Measurements from ENCODE around the gene PITPNB.

The PITPNB gene

DNA sequence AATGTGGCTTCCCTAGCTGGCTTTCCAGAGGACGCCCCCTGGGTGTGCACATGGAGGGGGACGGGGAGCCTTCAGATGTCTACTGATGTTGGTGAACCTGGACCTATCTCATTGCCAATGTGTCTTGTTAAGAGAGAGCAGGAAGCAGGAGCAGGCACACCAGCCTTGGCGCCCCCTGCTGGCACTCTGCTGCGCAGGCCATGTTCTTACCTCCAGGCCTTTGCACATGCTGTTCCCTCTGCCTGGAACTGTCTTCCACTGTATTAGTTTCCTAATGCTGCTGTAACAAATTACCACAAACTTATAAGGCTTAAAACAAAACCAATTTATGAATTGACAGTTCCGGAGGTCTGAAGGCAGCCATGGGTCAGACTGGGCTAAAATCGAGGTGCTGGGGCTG lies 93.9 kb downstream of the PITPNB start:
- DNase-seq: no peak

DNA sequence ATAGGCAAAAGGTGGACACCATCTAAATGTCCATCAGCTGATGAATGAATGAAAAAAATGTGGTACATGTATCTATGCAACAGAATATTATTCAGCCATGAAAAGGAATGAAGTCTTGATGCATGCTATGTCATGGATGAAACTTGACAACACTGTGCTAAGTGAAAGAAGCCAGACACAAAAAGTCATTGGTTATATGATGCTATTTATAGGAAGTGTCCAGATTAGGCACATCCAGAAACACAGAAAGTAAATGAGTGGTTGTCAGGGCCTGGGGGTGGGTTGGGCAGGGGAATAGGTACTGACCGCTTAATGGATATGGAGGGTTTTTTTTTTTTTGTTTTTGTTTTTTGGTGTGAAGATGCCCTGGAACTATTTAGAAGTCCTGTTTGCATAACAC lies 95.8 kb downstream of the PITPNB start:
- no peak for DNase-seq

DNA sequence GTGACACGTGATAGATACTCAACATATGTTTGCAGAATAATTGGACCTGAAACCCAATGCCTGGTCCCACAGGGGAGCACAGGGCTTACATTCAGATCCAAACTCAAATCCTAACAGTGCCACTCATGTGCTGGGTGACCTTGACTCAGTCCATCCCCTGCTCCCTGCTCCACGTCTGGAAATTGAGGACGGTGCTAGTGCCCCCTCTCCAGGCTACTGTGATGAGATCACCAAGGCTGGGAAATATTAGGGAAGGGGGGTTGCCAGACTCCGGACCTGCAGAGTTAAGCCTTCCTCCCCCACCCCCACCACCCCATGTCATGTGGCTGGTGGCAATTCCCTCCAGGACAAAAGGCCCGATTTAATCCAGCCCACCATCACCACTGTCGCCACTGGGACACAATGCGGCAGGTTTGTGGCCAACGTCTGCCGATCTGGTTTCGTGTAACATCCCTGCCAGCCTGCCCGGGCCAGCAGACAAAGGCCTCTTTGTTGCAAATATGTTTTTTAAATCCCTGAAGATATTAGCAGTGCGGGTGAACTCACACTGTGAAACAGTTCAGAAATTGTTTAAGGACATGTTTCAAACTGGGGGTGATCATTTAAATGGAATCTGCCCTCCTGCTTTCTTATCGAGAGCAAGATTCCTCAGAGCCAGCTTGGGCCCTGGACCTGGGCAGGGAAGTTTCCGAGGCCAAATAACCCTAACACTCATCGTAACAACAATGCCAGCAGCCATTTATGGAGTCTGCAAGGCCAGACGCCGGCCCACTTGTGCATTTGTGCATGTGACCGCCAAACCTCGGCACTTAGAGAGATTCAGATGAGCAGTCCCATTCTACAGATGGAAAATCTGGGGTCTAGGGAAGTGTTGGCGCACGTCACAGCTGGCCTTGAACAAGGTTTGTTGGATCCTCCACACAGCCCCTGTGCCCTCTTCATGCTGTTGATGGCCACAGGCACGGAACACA lies 97.9 kb downstream of the PITPNB start:
- peak; percentile 43 for DNase-seq

GRCh38 chr22:27816552-27816951 lies 102.5 kb downstream of the PITPNB start:
- DNase-seq: no peak

DNA sequence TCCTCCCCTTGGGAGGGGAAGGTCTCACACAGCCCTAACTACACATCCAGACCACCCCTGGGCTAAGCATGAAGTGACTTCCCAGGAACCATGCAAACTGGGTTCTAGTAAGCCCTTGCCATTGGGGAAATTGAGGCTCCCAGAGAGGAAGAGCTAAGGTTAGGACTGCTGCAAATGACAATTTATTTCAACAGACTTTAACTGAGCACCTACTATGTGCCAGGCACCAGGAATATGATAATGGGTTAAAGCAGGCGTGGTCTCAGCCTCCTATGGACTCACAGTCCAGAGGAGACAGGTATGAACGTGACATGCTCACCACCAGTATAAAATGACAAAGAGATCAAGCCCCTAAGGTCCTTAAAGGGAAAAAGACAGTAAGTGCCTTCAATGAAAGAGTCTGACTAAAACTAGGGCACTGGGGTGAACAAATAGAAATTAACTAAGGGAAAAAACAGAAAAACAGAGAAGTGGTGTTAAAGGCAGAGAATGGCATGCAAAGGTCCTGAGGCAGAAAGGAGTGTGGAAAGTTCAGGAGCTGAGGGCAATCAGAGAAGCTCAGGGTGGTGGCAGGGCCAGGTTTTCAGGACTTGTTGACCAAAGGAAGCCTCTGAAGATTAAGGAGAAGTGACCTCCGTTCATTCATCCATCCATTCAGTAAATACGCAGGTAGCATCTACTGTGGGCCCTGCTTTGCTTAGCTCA lies 103.1 kb downstream of the PITPNB start:
- no peak for DNase-seq

GRCh38 chr22:27814993-27815392 lies 104.1 kb downstream of the PITPNB start:
- DNase-seq: no peak

GRCh38 chr22:27811778-27812177 lies 107.3 kb downstream of the PITPNB start:
- DNase-seq: no peak

DNA sequence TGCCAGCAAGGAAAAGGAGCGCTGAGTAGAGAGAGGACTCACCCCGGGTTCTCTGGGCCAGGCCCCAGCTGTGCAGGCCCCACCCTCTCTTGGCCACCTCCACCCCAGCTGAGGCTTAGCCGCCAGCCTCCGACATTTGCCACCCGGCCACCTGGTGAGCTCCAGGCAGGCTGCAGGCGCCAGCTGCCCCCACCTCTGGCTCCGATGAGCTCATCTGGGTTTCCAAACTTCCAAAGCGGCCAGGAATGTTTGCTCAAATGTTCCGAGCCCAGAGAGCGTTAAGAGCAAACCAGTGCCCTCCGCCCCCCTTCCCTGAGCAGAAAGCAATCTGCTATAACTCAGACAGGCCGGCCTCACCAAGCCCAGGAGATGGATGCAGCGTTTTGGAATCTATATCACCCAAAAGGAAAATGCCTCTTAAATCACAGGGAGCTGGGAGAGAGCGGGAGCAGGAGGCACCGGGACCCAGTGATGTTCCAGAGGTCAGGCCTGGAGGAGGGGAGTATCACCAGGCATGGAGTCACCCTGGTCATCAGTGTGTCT lies 108.4 kb downstream of the PITPNB start:
- peak; percentile 37 for DNase-seq

GRCh38 chr22:27809700-27810608 lies 109.1 kb downstream of the PITPNB start:
- DNase-seq: no peak

- DNase-seq: peak; percentile 67
Measured at GRCh38 chr22:27809226-27809603, 109.8 kb downstream of the PITPNB start.

GRCh38 chr22:27808451-27809225 lies 110.4 kb downstream of the PITPNB start:
- DNase-seq: no peak

- no peak for DNase-seq
Measured at GRCh38 chr22:27805841-27806240, 113.2 kb downstream of the PITPNB start.

- DNase-seq: peak; percentile 80
Measured at GRCh38 chr22:27804470-27805297, 114.4 kb downstream of the PITPNB start.

DNA sequence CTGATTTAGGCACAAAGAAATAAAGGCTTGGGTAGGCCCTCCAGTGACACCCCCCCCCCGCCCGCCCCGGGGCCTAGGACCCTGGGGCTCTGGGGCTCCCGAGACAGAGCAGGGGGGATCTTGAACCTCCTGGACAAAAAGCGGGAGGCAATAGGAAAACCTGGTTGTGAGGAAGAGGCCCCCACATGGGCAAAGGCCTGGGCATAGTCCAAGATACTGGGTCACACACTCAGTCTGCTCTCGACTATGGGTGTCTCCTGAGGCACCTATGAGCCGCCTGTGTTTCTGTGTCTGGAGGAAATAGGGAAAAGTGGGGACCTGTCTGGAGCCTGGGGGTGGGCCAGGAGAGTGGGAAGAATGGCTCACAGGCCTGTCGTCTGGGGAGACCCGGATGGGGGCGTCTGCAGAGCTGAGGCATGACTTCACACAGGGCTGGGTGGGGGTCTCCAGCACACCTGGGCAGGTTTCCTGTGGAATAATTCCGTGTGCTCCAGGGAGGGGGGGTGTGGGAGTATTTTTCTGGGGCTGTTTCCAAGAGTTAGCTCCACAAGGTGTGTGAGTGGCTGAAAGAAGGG lies 115.1 kb downstream of the PITPNB start:
- DNase-seq: peak; percentile 5

DNA sequence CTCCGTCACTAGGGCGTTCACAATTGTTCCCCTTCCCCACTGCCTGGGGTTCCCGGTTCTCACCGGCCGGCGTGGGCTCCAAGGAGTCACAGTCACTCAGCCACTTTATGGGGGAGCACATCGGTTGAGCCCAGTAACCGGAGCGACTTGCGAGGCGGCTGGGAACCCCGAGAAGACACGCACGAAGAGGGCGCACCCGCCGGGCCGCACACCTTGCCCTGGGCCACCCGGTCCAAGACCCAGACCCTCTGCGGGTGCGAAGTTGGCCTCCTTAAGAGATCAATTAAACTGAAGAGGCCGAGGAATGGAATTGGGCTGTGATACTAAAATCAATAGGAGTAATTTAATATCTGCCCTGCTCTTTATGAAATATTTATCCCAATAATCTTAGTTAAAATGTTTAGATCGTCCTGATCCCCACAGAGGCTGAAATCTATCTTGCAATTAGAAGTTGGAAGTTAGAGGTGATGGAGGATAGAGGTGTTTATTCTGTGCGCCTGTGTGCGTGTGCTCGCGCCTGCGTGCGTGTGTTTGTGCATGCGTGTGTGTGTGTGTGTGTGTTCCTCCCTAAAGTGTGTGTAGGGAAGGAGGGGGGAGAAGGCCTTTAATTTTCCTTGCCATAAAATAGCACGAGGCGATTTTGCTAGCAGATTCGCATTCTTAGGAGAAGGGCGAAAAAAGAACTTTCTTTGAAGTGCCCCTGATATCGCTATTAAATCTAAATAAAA lies 116.5 kb downstream of the PITPNB start:
- DNase-seq: no peak

All from NCI-H2171 treated with DMSO at 0.1 percent for 48 hours (cell line).